Hepatocyte (in vitro differentiated cells): Measurements from ENCODE around the gene PRMT9. TPM values are rescaled to one million over a fixed set of nuclear protein-coding genes. Genes with fewer than 3 reads are reported as not detected.

ENCODE experiments used
- DNase-seq: peaks from one replicate; pipeline ENCODE4 v3.0.0-alpha.2; 2016; ENCODE audit warnings: low spot score
- H2AFZ ChIP-seq: fragments of 200-600 bp; sonication (generic); 2 replicates; pipeline ENCODE4 v1.6.0; 2016; ENCODE audit warnings: antibody characterized with exemption, mild to moderate bottlenecking
- H3K27ac ChIP-seq: fragments of 200-600 bp; sonication (generic); 2 replicates; pipeline ENCODE4 v1.5.1; 2016; ENCODE audit warnings: mild to moderate bottlenecking
- H3K27me3 ChIP-seq: fragments of 200-600 bp; sonication (generic); 2 replicates; pipeline ENCODE4 v1.6.1; 2016
- H3K36me3 ChIP-seq: fragments of 200-600 bp; sonication (generic); replicated peaks from 2 replicates; pipeline ENCODE4 v1.5.1; 2016; ENCODE audit warnings: low read depth; ENCODE audit not compliant: insufficient read depth
- H3K4me1 ChIP-seq: fragments of 200-600 bp; sonication (generic); 2 replicates; pipeline ENCODE4 v1.5.1; 2016; ENCODE audit warnings: mild to moderate bottlenecking, moderate library complexity; ENCODE audit not compliant: insufficient read depth
- H3K4me2 ChIP-seq: fragments of 200-600 bp; sonication (generic); 2 replicates; pipeline ENCODE4 v1.6.0; 2016
- H3K4me3 ChIP-seq: fragments of 200-600 bp; sonication (generic); 2 replicates; pipeline ENCODE4 v1.5.1; 2016; ENCODE audit warnings: mild to moderate bottlenecking
- H3K79me2 ChIP-seq: fragments of 200-600 bp; sonication (generic); 2 replicates; pipeline ENCODE4 v1.6.0; 2017; ENCODE audit warnings: mild to moderate bottlenecking
- H3K9me2 ChIP-seq: fragments of 200-600 bp; sonication (generic); replicated peaks from 2 replicates; pipeline ENCODE4 v1.6.0; 2017; ENCODE audit warnings: mild to moderate bottlenecking; ENCODE audit not compliant: insufficient read depth
- H3K9me3 ChIP-seq: fragments of 200-600 bp; sonication (generic); 2 replicates; pipeline ENCODE4 v1.5.1; 2016; ENCODE audit warnings: low read depth, mild to moderate bottlenecking
- H4K20me1 ChIP-seq: fragments of 200-600 bp; sonication (generic); 2 replicates; pipeline ENCODE4 v1.6.0; 2016; ENCODE audit warnings: mild to moderate bottlenecking; ENCODE audit not compliant: insufficient read depth, poor library complexity, severe bottlenecking
- EZH2 ChIP-seq: fragments of 200-600 bp; sonication (generic); IDR thresholded peaks from 2 replicates; pipeline ENCODE4 v1.6.1; 2016; ENCODE audit warnings: antibody characterized with exemption, mild to moderate bottlenecking, borderline replicate concordance
- EZH2phosphoT487 ChIP-seq: fragments of 200-600 bp; sonication (generic); IDR thresholded peaks from one replicate; pipeline ENCODE4 v1.6.1; 2018; ENCODE audit warnings: antibody characterized with exemption, mild to moderate bottlenecking, low read depth, moderate library complexity; ENCODE audit not compliant: unreplicated experiment, severe bottlenecking
- WGBS: methylation state at CpG from one replicate; pipeline ENCODE4 v1.1.6; 2016; ENCODE audit warnings: low lambda C conversion rate; ENCODE audit errors: missing lambda C conversion rate; 5-methylcytosine and 5-hydroxymethylcytosine counted together
- polyA plus RNA-seq: library from polyadenylated mRNA; unstranded; fragments of >200 nt; fragmentation: Nextera tagmentation; extraction: Ambion mirVana; gene quantifications from 2 replicates; pipeline ENCODE4 v1.2.1, GENCODE V29; 2016
- total RNA-seq: library from RNA; depleted of rRNA; stranded (reverse); fragments of >200 nt; gene quantifications from 2 replicates; pipeline ENCODE4 v1.2.3, GENCODE V29; 2014
- TF ChIP-seq, protein P1 (sequence below): fragments of 200-600 bp; sonication (generic); IDR thresholded peaks from 2 replicates; pipeline ENCODE4 v1.5.1; 2016; ENCODE audit warnings: antibody characterized with exemption, mild to moderate bottlenecking; ENCODE audit not compliant: poor library complexity

Gene PRMT9
- total and polyA plus RNA-seq, 2 experiments from 2014 or later: 6.2 to 16.3 TPM

DNA sequence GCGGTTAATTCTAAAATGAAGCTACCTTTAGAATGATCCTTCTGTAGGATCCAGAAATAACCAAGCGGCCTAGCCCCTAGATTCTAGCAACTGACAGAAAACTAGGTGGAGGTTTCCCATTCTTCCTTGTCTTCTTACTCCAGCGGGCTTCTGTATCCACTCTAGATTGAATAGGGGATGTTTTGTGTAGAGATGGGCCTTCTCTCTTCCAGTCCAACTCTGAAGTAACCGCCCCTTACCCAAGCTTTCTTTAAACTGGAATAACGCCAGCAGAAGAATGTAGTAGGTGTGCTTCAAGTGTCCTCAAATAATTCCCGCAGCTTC lies 67.2 kb downstream of the PRMT9 start:
- TF ChIP-seq, protein P1, sequence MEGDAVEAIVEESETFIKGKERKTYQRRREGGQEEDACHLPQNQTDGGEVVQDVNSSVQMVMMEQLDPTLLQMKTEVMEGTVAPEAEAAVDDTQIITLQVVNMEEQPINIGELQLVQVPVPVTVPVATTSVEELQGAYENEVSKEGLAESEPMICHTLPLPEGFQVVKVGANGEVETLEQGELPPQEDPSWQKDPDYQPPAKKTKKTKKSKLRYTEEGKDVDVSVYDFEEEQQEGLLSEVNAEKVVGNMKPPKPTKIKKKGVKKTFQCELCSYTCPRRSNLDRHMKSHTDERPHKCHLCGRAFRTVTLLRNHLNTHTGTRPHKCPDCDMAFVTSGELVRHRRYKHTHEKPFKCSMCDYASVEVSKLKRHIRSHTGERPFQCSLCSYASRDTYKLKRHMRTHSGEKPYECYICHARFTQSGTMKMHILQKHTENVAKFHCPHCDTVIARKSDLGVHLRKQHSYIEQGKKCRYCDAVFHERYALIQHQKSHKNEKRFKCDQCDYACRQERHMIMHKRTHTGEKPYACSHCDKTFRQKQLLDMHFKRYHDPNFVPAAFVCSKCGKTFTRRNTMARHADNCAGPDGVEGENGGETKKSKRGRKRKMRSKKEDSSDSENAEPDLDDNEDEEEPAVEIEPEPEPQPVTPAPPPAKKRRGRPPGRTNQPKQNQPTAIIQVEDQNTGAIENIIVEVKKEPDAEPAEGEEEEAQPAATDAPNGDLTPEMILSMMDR: no peak
- TF ChIP-seq EZH2phosphoT487 (no peak), EZH2 (no peak)
- no peaks in the 10 kb centered on the region for H3K27me3 ChIP-seq
- no peaks in the 10 kb centered on the region for H3K9me3 ChIP-seq
- H3K27ac ChIP-seq: peak overlapping the region; percentile 2
- H3K4me3 ChIP-seq: peak overlapping the region; percentile 22
- H3K79me2 ChIP-seq: peaks cover 40% of the 10 kb centered on the region
- peaks cover 21% of the 10 kb centered on the region for H3K4me1 ChIP-seq
- WGBS: 37% methylated on average over 6 of the region's 6 CpGs
- no peaks in the 10 kb centered on the region for H3K9me2 ChIP-seq
- H4K20me1 ChIP-seq: peaks cover 5% of the 10 kb centered on the region
- DNase-seq: no peak
- no peaks in the 10 kb centered on the region for H3K36me3 ChIP-seq
- H3K4me2 ChIP-seq: peak overlapping the region; percentile 76
- peak overlapping the region; percentile 58 for H2AFZ ChIP-seq

DNA sequence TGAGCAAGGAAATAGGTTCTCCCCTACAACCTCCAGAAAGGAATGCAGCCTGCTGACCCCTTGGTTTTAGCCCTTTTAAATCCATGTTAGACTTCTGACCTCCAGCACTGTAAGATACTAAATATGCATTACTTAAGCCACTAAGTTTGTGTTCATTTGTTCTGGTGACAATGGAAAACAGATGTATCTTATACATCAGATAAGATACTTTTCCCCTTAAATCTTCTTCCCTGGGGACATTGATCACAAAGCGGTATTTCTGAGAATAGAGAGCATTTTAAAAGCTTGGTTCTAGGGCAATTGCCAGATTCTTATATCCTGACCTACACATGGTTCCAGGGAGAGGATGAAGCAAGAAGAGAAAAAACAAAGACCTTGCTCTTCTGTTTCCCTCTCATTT lies 73.3 kb downstream of the PRMT9 start:
- Histone ChIP-seq H3K4me3 (no peak overlapping the region), H4K20me1 (no peaks in the 10 kb centered on the region), H3K9me2 (no peaks in the 10 kb centered on the region), H2AFZ (no peak overlapping the region), H3K36me3 (no peaks in the 10 kb centered on the region), H3K9me3 (no peaks in the 10 kb centered on the region), H3K4me1 (no peaks in the 10 kb centered on the region), H3K27ac (no peak overlapping the region), H3K79me2 (no peaks in the 10 kb centered on the region), H3K27me3 (no peaks in the 10 kb centered on the region), H3K4me2 (no peak overlapping the region)
- WGBS: 61% methylated on average over 1 of the region's 1 CpG
- TF ChIP-seq EZH2 (no peak), EZH2phosphoT487 (no peak)
- TF ChIP-seq, protein P1: no peak
- no peak for DNase-seq

DNA sequence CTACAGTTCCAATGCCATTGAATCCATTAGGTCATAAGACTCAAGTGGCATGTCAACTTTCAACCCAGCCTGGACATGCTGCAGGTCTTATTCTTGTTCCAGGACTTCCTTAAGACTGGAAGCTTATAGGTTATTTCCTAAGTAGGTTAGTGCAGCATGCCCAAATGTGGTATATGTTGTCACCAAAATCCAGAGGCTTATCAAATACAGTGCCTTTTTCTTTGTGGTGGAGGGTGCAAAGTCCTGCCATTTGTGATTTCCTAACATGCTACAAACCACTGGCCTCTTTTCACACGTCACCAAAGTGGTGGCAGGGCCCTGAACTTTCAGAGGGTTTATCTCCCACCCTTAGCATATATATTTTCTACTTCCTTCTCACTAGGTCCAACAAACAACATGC lies 76.5 kb downstream of the PRMT9 start:
- no peaks in the 10 kb centered on the region for H3K79me2 ChIP-seq
- no peak overlapping the region for H3K27ac ChIP-seq
- no peak overlapping the region for H3K4me2 ChIP-seq
- TF ChIP-seq EZH2phosphoT487 (no peak), EZH2 (no peak)
- TF ChIP-seq, protein P1: no peak
- no peaks in the 10 kb centered on the region for H3K4me1 ChIP-seq
- 92% methylated on average over 1 of the region's 1 CpG for WGBS
- H3K36me3 ChIP-seq: no peaks in the 10 kb centered on the region
- no peak for DNase-seq
- H2AFZ ChIP-seq: no peak overlapping the region
- H4K20me1 ChIP-seq: no peaks in the 10 kb centered on the region
- no peaks in the 10 kb centered on the region for H3K27me3 ChIP-seq
- no peak overlapping the region for H3K4me3 ChIP-seq
- no peaks in the 10 kb centered on the region for H3K9me2 ChIP-seq
- no peaks in the 10 kb centered on the region for H3K9me3 ChIP-seq

DNA sequence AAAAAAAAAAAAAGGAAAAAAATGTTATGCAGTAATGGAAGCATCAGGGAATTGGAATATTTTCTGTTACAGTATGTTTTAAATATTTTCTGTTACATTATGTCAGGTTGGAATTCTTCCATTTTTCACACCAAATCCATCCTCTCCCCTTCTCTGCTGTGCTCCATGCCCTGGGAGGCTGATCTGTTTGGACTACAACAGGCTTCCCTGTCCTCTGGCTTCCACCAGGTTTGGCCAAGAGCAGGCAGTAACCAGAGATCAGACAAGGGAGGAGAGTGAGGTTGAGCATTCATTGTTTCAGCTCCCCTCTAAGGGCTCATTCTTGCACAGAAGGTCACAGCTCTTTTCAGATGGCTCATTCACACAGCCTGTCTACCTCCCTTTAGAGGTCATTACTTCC lies 78.5 kb downstream of the PRMT9 start:
- Histone ChIP-seq H3K36me3 (no peaks in the 10 kb centered on the region), H3K4me2 (no peak overlapping the region), H2AFZ (no peak overlapping the region), H3K9me3 (no peaks in the 10 kb centered on the region), H3K9me2 (no peaks in the 10 kb centered on the region), H3K27ac (no peak overlapping the region), H3K4me3 (no peak overlapping the region), H3K27me3 (no peaks in the 10 kb centered on the region), H3K4me1 (no peaks in the 10 kb centered on the region), H4K20me1 (no peaks in the 10 kb centered on the region), H3K79me2 (no peaks in the 10 kb centered on the region)
- TF ChIP-seq EZH2phosphoT487: no peak
- DNase-seq: no peak
